GM12878 (cell line): Measurements from ENCODE around the gene RECK. TPM values are rescaled to one million over a fixed set of nuclear protein-coding genes. Genes with fewer than 3 reads are reported as not detected.
"Not testable (repeated sequence)": the region's sequence is repeated elsewhere in the genome, so short reads cannot be mapped to it uniquely, and the experiment has no call there.

Source experiments
- ATAC-seq: fragments of 200-7000 bp; cut with Tn5 transposase; 3 replicates; pipeline ENCODE4 v1.9.1; 2020; ENCODE audit warnings: mild to moderate bottlenecking, moderate library complexity
- BruUV-seq: library from RNA; stranded (reverse); fragments of 400-500 nt; replicated peaks from 2 replicates; lab custom pipeline; 2021; lab: Mats Ljungman, UMichigan
- CTCF ChIA-PET: fragments of 300-600 bp; sonication (Branson Sonifier 250); formaldehyde crosslinking; extraction: SDS; loops from one replicate; lab custom pipeline; 2021; ENCODE audit warnings: inconsistent platforms; lab: Yijun Ruan, JAX
- POLR2A ChIA-PET: fragments of 350-600 bp; formaldehyde crosslinking; extraction: SDS; loops from one replicate; lab custom pipeline; 2021; ENCODE audit warnings: inconsistent platforms; lab: Charles Lee
- RAD21 ChIA-PET: fragments of 300-600 bp; sonication (Branson Sonifier 250); formaldehyde crosslinking; loops from one replicate; lab custom pipeline; 2023; ENCODE audit warnings: antibody characterized with exemption; ENCODE audit not compliant: unreplicated experiment; lab: Charles Lee
- SMC1A ChIA-PET: fragments of 300-600 bp; sonication (Branson Sonifier 250); formaldehyde crosslinking; loops from one replicate; lab custom pipeline; 2023; ENCODE audit not compliant: unreplicated experiment, uncharacterized antibody; lab: Charles Lee
- DNase-seq: peaks from one replicate; pipeline ENCODE4 v3.0.0-alpha.2; 2011; ENCODE audit warnings: low read depth, low spot score
- FAIRE-seq: peaks from 3 replicates; lab custom pipeline; 2011; peaks lifted over from hg19 to GRCh38; lab: Jason Lieb, UNC
- H2AFZ ChIP-seq: 2 replicates; pipeline ENCODE4 v1.6.0; 2011; ENCODE audit warnings: low read depth, low read length, control low read depth; ENCODE audit not compliant: control insufficient read depth
- H3K27ac ChIP-seq: 2 replicates; pipeline ENCODE4 v1.5.1; 2011; ENCODE audit warnings: control low read depth; ENCODE audit not compliant: control insufficient read depth, insufficient read depth
- H3K27me3 ChIP-seq, 2 experiments: replicated peaks in 1 of 2; 2 replicates each; pipeline versions ENCODE4 v1.6.0 to v1.6.1; 2011; ENCODE audit warnings: low read length in 1 of 2; ENCODE audit not compliant: control insufficient read depth in 2 of 2, insufficient read depth in 2 of 2
- H3K36me3 ChIP-seq, 2 experiments: 2 replicates each; pipeline ENCODE4 v1.5.1; 2011; ENCODE audit warnings: low read length in 1 of 2; ENCODE audit not compliant: control insufficient read depth in 2 of 2, insufficient read depth in 2 of 2
- H3K4me1 ChIP-seq: 2 replicates; pipeline ENCODE4 v1.6.1; 2011; ENCODE audit warnings: mild to moderate bottlenecking, low read length, moderate library complexity, mixed read lengths; ENCODE audit not compliant: control insufficient read depth, insufficient read depth
- H3K4me2 ChIP-seq: 2 replicates; pipeline ENCODE4 v1.6.0; 2011; ENCODE audit warnings: control low read depth; ENCODE audit not compliant: control insufficient read depth, insufficient read depth
- H3K4me3 ChIP-seq: fragments of 200-600 bp; sonication (generic); 2 replicates; pipeline ENCODE4 v1.5.1; 2016
- H3K79me2 ChIP-seq: 2 replicates; pipeline ENCODE4 v1.6.0; 2011; ENCODE audit warnings: low read length; ENCODE audit not compliant: control insufficient read depth, insufficient read depth
- H3K9ac ChIP-seq: 2 replicates; pipeline ENCODE4 v1.8.0; 2011; ENCODE audit warnings: low read length, control low read depth, mixed read lengths; ENCODE audit not compliant: control insufficient read depth, insufficient read depth
- H3K9me3 ChIP-seq: replicated peaks from 3 replicates; pipeline ENCODE4 v1.5.1; 2011; ENCODE audit warnings: mild to moderate bottlenecking, low read length; ENCODE audit not compliant: control insufficient read depth, insufficient read depth
- H4K20me1 ChIP-seq: 2 replicates; pipeline ENCODE4 v1.6.0; 2011; ENCODE audit not compliant: control insufficient read depth, insufficient read depth
- ATF7 ChIP-seq: fragments of 450-650 bp; IDR thresholded peaks from 2 replicates; pipeline ENCODE4 v1.6.1; 2016; ENCODE audit warnings: low read depth, mild to moderate bottlenecking
- MTA2 ChIP-seq: fragments of 450-650 bp; IDR thresholded peaks from 2 replicates; pipeline ENCODE4 v1.6.1; 2016; ENCODE audit warnings: low read depth, mild to moderate bottlenecking, moderate library complexity
- NFYA ChIP-seq: IDR thresholded peaks from 2 replicates; pipeline ENCODE4 v1.6.1; 2011; ENCODE audit warnings: low read depth, mild to moderate bottlenecking, low read length, improper control_type of control experiment, borderline replicate concordance
- NFYB ChIP-seq: IDR thresholded peaks from 2 replicates; pipeline ENCODE4 v1.6.1; 2011; ENCODE audit warnings: low read depth, mild to moderate bottlenecking, low read length, improper control_type of control experiment, moderate library complexity; ENCODE audit not compliant: insufficient read depth
- POLR2A ChIP-seq: IDR thresholded peaks from 2 replicates; pipeline ENCODE4 v1.6.1; 2011; ENCODE audit warnings: low read depth, mild to moderate bottlenecking, low read length
- POU2F2 ChIP-seq: IDR thresholded peaks from 3 replicates; pipeline ENCODE4 v1.6.1; 2011; ENCODE audit warnings: low read depth, mild to moderate bottlenecking, low read length, borderline replicate concordance
- SMAD1 ChIP-seq: fragments of 450-650 bp; IDR thresholded peaks from 2 replicates; pipeline ENCODE4 v1.6.1; 2018; ENCODE audit warnings: mild to moderate bottlenecking, low read depth; ENCODE audit not compliant: partially characterized antibody
- WGBS: methylation state at CpG from one replicate; pipeline ENCODE4 v1.1.6; 2016; ENCODE audit warnings: low lambda C conversion rate; ENCODE audit not compliant: insufficient replicate concordance, insufficient coverage; ENCODE audit errors: missing lambda C conversion rate; 5-methylcytosine and 5-hydroxymethylcytosine counted together
- in situ Hi-C: fragments of 300-500 bp; cut with MboI; formaldehyde crosslinking; loops from 9 replicates; pipeline ENCODE4 v1.14.3; 2018; ENCODE audit warnings: mixed read lengths
- intact Hi-C: fragments of 100-400 bp; cut with micrococcal nuclease; formaldehyde crosslinking; loops from one replicate; pipeline ENCODE4 v1.14.2; 2022; ENCODE audit not compliant: unreplicated experiment
- polyA plus RNA-seq, 11 experiments: library from polyadenylated mRNA; depleted of rRNA in 4 of 11; unstranded in 6 of 11; stranded (reverse) in 5 of 11; fragments of >200 nt; fragmentation: Nextera tagmentation in 4 of 11; fragmentation: Illumina TruSeq in 1 of 11; extraction: Ambion mirVana in 4 of 11; extraction: Trizol in 1 of 11; gene quantifications; 1 replicate in 1 of 11; 2 replicates in 10 of 11; pipeline versions ENCODE4 v1.2.1 to v1.2.3, GENCODE V29; 2011 to 2016; ENCODE audit warnings: inconsistent platforms in 2 of 11, missing spikeins in 2 of 11, low read depth in 1 of 11
- total RNA-seq, 4 experiments: library from RNA; depleted of rRNA in 3 of 4; stranded (reverse); fragments of >200 nt in 3 of 4; fragmentation: Illumina TruSeq in 1 of 4; extraction: Trizol in 1 of 4; gene quantifications; 2 replicates each; pipeline versions ENCODE4 v1.2.1 to v1.2.3, GENCODE V29; 2013 to 2021

RECK gene
- total and polyA plus RNA-seq, 10 of the 15 experiments (the other 5 are each of a cell fraction or from before 2014, with no cell fraction given), result 0.02 to 0.40 (median 0.13) TPM

DNA sequence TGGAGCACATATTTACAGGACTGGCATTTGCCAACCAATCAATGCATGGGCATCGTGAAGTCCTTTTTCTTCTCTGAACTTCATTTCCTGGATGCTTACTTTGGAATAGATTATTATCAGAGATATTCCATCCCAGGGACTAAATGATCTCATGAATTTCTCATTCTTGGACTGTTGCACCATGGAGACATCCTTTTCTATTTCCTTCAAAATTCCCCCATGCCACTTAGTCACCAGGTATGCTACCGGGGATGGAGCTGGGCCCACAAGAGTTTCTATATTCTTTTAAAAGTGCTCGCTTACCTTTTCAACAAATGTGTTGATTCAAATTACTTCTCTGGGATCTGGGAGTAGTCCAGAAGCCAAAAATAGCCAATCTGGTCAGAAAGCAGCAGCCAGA is 43.6 kb upstream of the RECK start:
- H3K4me2 ChIP-seq, DNase-seq, H2AFZ ChIP-seq, SMC1A ChIA-PET, H3K27me3 ChIP-seq, H3K27ac ChIP-seq, CTCF ChIA-PET, H3K9me3 ChIP-seq, H4K20me1 ChIP-seq, H3K4me1 ChIP-seq, H3K9ac ChIP-seq, H3K36me3 ChIP-seq, FAIRE-seq, intact Hi-C loops, H3K4me3 ChIP-seq, ATAC-seq, in situ Hi-C loops, POLR2A ChIA-PET, BruUV-seq, H3K79me2 ChIP-seq, RAD21 ChIA-PET: not testable (repeated sequence)
- 44% methylated on average over 3 of the region's 3 CpGs for WGBS

DNA sequence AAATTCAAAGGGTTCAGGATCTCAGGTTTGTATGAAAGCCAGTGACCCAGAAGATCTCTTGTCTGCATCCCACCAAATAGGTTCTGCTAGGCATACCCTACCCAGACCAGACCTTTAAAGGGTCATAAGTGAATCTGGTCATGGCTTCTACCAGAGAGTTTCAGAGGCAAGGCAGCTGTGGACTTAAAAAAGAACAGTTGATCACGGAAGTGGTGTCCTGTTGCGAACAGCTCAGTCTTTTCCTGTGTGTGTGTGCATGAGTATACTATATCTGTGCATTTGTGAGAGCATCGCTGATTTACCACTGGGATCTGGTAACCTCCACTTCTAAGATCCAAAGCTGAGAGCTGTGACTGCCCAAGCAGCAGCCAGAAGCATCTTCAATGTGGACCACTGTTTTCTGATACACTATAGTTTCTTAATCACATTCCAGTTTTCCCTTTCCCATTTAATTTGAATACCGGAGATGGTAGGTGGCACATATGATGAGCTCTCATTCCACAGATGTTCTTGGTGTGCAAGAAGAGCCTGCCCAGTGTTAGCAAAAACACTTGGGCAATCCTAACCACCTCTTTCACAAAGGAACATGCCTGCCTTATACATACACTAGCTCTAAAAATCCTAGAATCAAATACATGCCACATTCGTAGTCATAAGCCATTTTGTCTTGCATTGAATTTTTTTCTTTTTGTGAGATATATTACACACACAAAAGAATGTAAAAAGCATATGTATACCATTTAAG is 42.6 kb upstream of the RECK start:
- intact Hi-C loops, result no loop called here
- H3K36me3 ChIP-seq, result no peaks in the 10 kb centered on the region
- H3K4me1 ChIP-seq, result no peaks in the 10 kb centered on the region
- BruUV-seq, result no TSS peak
- H3K27me3 ChIP-seq, result no peaks in the 10 kb centered on the region; a peak in 1 of 4 replicates
- POLR2A ChIA-PET, result interaction anchor here (0.7 kb wide), 1 partner anchor 93 kb away, joined by 3 read pairs; no protein-coding TSS in a partner anchor
- no peaks in the 10 kb centered on the region for H4K20me1 ChIP-seq
- RAD21 ChIA-PET, result no interaction called here
- ATAC-seq (no peak), DNase-seq (no peak), FAIRE-seq (no peak)
- H3K27ac ChIP-seq, result no peak overlapping the region
- H3K9me3 ChIP-seq, result no peaks in the 10 kb centered on the region
- no peak overlapping the region for H2AFZ ChIP-seq
- SMC1A ChIA-PET, result no interaction called here
- H3K9ac ChIP-seq, result no peak overlapping the region
- CTCF ChIA-PET, result interaction anchor here (1.0 to 2.0 kb wide), 6 partner anchors 13 to 92 kb away, joined by 3 to 6 read pairs (median 4); no protein-coding TSS in a partner anchor
- 40% methylated on average over 5 of the region's 5 CpGs for WGBS
- H3K4me3 ChIP-seq, result no peak overlapping the region
- H3K4me2 ChIP-seq, result no peak overlapping the region
- TF ChIP-seq POLR2A (no peak), MTA2 (no peak), SMAD1 (no peak), NFYA (no peak), POU2F2 (no peak), NFYB (no peak), ATF7 (no peak)
- in situ Hi-C loops, result no loop called here
- H3K79me2 ChIP-seq, result no peaks in the 10 kb centered on the region
